ENCODE measurements around the gene RAB29. TPM values are rescaled to one million over a fixed set of nuclear protein-coding genes. Genes with fewer than 3 reads are reported as not detected.

RAB29 gene
- total and polyA plus RNA-seq, 2 donors (not counting 3 experiments of a cell fraction or from before 2014, with no cell fraction given), result 18.1 to 18.8 TPM

DNA sequence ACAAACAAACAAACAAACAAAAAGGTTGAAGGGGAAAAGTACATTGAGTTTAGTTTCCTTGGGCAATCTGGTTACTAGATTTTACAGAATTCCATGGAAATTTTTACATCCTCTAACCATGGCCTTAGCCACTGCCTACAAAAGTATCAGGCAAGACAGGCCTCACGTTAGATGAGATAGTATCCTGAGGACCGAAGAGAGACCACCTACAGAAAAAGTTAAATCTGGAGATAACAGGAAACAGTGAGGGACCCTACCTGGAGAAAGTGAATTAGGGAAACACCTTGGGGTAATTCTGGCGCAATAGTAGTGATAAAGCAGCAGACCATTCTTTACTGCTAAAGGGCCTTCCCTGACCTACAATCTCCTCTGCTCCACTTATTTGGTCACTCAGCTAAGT is 8.7 kb downstream of the RAB29 start:
- ChIA-PET CTCF (interaction anchor here (0.7 to 2.8 kb wide), 4 partner anchors 9 to 152 kb away, joined by 3 to 7 read pairs (median 4); partner anchors contain the start of gene RAB29), POLR2A (no interaction called here)
- H3K4me3 ChIP-seq (replicated peaks in 1 of 3; ENCODE audit: insufficient read depth in 1 of 3, low read depth in 1 of 3, low read length in 3 of 3), result no peak overlapping the region
- no peak for FAIRE-seq
- no peaks in the 10 kb centered on the region for H4K20me1 ChIP-seq (replicated peaks; ENCODE audit: control insufficient read depth, extremely low read depth, insufficient read depth, low read length)
- no peaks in the 10 kb centered on the region for H3K9me1 ChIP-seq (replicated peaks; ENCODE audit: control insufficient read depth, extremely low read depth, insufficient read depth, low read length)
- H2AFZ ChIP-seq (ENCODE audit: low read depth, low read length), result no peak overlapping the region
- no peak overlapping the region for H3K9ac ChIP-seq (replicated peaks; ENCODE audit: extremely low read depth, insufficient read depth, low read length)
- DNase-seq (ENCODE audit: low read depth, low spot score), result no peak
- no peak overlapping the region for H3K4me2 ChIP-seq (ENCODE audit: insufficient read depth, low read length)
- H3K4me1 ChIP-seq (ENCODE audit: control insufficient read depth, extremely low read depth, insufficient read depth, low read length), result peaks cover 4% of the 10 kb centered on the region
- H3K79me2 ChIP-seq (ENCODE audit: control insufficient read depth, insufficient read depth, low read length), result no peaks in the 10 kb centered on the region
- intact Hi-C loops (cut with micrococcal nuclease) (no loop called here), dilution Hi-C loops (cut with MboI; ENCODE audit: extremely low pct_ligation_motif_present, low sequenced_read_pairs) (no loop called here)
- no peak for TF ChIP-seq EZH2 (IDR thresholded peaks at IDR 0.05; ENCODE audit: borderline replicate concordance, low read depth, low read length, severe bottlenecking)
- H3K27me3 ChIP-seq (ENCODE audit: control insufficient read depth in 2 of 2, insufficient read depth in 2 of 2, low read length in 2 of 2), result no peaks in the 10 kb centered on the region
- H3K36me3 ChIP-seq (ENCODE audit: control insufficient read depth in 2 of 2, extremely low read depth in 1 of 2, insufficient read depth in 2 of 2, low read length in 2 of 2), result peaks cover 0 to 2% of the 10 kb centered on the region in 2 experiments
- BruUV-seq (replicated peaks), result no TSS peak
- no peak overlapping the region for H3K27ac ChIP-seq (ENCODE audit: insufficient read depth, low read depth, low read length)
- no peaks in the 10 kb centered on the region for H3K9me3 ChIP-seq (replicated peaks; ENCODE audit: control insufficient read depth, insufficient read depth, low read length)

GRCh38 chr1:205766038-205766437 is 9.2 kb downstream of the RAB29 start:
- DNase-seq (ENCODE audit: low read depth, low spot score) (peak; percentile 19), FAIRE-seq (peak; percentile 46)
- CTCF ChIA-PET, result interaction anchor here (0.6 to 2.8 kb wide), 5 partner anchors 10 to 153 kb away, joined by 3 to 7 read pairs (median 3); partner anchors contain the start of gene RAB29
- no peak overlapping the region for H3K9ac ChIP-seq (replicated peaks; ENCODE audit: extremely low read depth, insufficient read depth, low read length)
- BruUV-seq (replicated peaks), result no TSS peak
- H2AFZ ChIP-seq (ENCODE audit: low read depth, low read length), result no peak overlapping the region
- no peak overlapping the region for H3K4me3 ChIP-seq (replicated peaks in 1 of 3; ENCODE audit: insufficient read depth in 1 of 3, low read depth in 1 of 3, low read length in 3 of 3)
- no peaks in the 10 kb centered on the region for H3K9me1 ChIP-seq (replicated peaks; ENCODE audit: control insufficient read depth, extremely low read depth, insufficient read depth, low read length)
- POLR2A ChIA-PET, result no interaction called here
- H3K27me3 ChIP-seq (ENCODE audit: control insufficient read depth in 2 of 2, insufficient read depth in 2 of 2, low read length in 2 of 2), result no peaks in the 10 kb centered on the region
- no peak overlapping the region for H3K4me2 ChIP-seq (ENCODE audit: insufficient read depth, low read length)
- no peaks in the 10 kb centered on the region for H4K20me1 ChIP-seq (replicated peaks; ENCODE audit: control insufficient read depth, extremely low read depth, insufficient read depth, low read length)
- TF ChIP-seq JUN (IDR thresholded peaks at IDR 0.05; ENCODE audit: borderline replicate concordance, insufficient read depth, insufficient read length, low read depth) (peak; percentile 11), FOS (IDR thresholded peaks at IDR 0.05; ENCODE audit: borderline replicate concordance, insufficient read depth, low read length) (peak; percentile 31)
- TF ChIP-seq, protein P1, sequence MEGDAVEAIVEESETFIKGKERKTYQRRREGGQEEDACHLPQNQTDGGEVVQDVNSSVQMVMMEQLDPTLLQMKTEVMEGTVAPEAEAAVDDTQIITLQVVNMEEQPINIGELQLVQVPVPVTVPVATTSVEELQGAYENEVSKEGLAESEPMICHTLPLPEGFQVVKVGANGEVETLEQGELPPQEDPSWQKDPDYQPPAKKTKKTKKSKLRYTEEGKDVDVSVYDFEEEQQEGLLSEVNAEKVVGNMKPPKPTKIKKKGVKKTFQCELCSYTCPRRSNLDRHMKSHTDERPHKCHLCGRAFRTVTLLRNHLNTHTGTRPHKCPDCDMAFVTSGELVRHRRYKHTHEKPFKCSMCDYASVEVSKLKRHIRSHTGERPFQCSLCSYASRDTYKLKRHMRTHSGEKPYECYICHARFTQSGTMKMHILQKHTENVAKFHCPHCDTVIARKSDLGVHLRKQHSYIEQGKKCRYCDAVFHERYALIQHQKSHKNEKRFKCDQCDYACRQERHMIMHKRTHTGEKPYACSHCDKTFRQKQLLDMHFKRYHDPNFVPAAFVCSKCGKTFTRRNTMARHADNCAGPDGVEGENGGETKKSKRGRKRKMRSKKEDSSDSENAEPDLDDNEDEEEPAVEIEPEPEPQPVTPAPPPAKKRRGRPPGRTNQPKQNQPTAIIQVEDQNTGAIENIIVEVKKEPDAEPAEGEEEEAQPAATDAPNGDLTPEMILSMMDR (IDR thresholded peaks at IDR 0.05; ENCODE audit: extremely low read depth in 1 of 2, insufficient read depth in 1 of 2, low read depth in 1 of 2, low read length in 2 of 2), result no peak
- H3K36me3 ChIP-seq (ENCODE audit: control insufficient read depth in 2 of 2, extremely low read depth in 1 of 2, insufficient read depth in 2 of 2, low read length in 2 of 2), result peaks cover 0 to 2% of the 10 kb centered on the region in 2 experiments
- H3K79me2 ChIP-seq (ENCODE audit: control insufficient read depth, insufficient read depth, low read length), result no peaks in the 10 kb centered on the region
- dilution Hi-C loops (cut with MboI; ENCODE audit: extremely low pct_ligation_motif_present, low sequenced_read_pairs) (no loop called here), intact Hi-C loops (cut with micrococcal nuclease) (no loop called here)
- no peaks in the 10 kb centered on the region for H3K9me3 ChIP-seq (replicated peaks; ENCODE audit: control insufficient read depth, insufficient read depth, low read length)
- peaks cover 4% of the 10 kb centered on the region for H3K4me1 ChIP-seq (ENCODE audit: control insufficient read depth, extremely low read depth, insufficient read depth, low read length)
- no peak overlapping the region for H3K27ac ChIP-seq (ENCODE audit: insufficient read depth, low read depth, low read length)

Measured in endothelial cell of umbilical vein (primary cell).